HG02763 (cell line): ENCODE measurements around the gene FBXL20.
"Not testable (repeated sequence)": the region's sequence is repeated elsewhere in the genome, so short reads cannot be mapped to it uniquely, and the experiment has no call there.

Source experiments
- ATAC-seq: cut with Tn5 transposase; IDR thresholded peaks from one replicate; pipeline ENCODE4 v1.9.1; 2021; ENCODE audit warnings: mild to moderate bottlenecking, moderate library complexity; ENCODE audit not compliant: unreplicated experiment

FBXL20 gene

GRCh38 chr17:39334008-39334744 lies 67.2 kb downstream of the FBXL20 start:
- not testable (repeated sequence) for ATAC-seq

- no peak for ATAC-seq
Measured at GRCh38 chr17:39332092-39332491, 69.3 kb downstream of the FBXL20 start.

- no peak for ATAC-seq
Measured at GRCh38 chr17:39328815-39329214, 72.6 kb downstream of the FBXL20 start.

GRCh38 chr17:39327109-39327508 lies 74.3 kb downstream of the FBXL20 start:
- no peak for ATAC-seq

GRCh38 chr17:39325528-39326240 lies 75.7 kb downstream of the FBXL20 start:
- ATAC-seq: no peak

- ATAC-seq: no peak
Measured at GRCh38 chr17:39318636-39319035, 82.8 kb downstream of the FBXL20 start.

GRCh38 chr17:39306509-39307212 lies 94.8 kb downstream of the FBXL20 start:
- no peak for ATAC-seq

- ATAC-seq: no peak
Measured at GRCh38 chr17:39305978-39306377, 95.4 kb downstream of the FBXL20 start.

- no peak for ATAC-seq
Measured at GRCh38 chr17:39304188-39304587, 97.2 kb downstream of the FBXL20 start.

- no peak for ATAC-seq
Measured at GRCh38 chr17:39294060-39294459, 107.4 kb downstream of the FBXL20 start.

GRCh38 chr17:39292546-39292945 lies 108.9 kb downstream of the FBXL20 start:
- not testable (repeated sequence) for ATAC-seq

GRCh38 chr17:39286513-39286912 lies 114.9 kb downstream of the FBXL20 start:
- not testable (repeated sequence) for ATAC-seq

- no peak for ATAC-seq
Measured at GRCh38 chr17:39284685-39285084, 116.7 kb downstream of the FBXL20 start.

- ATAC-seq: no peak
Measured at GRCh38 chr17:39283896-39284295, 117.5 kb downstream of the FBXL20 start.

- ATAC-seq: no peak
Measured at GRCh38 chr17:39283098-39283497, 118.3 kb downstream of the FBXL20 start.

GRCh38 chr17:39281806-39282205 lies 119.6 kb downstream of the FBXL20 start:
- ATAC-seq: no peak

- ATAC-seq: not testable (repeated sequence)
Measured at GRCh38 chr17:39278246-39278645, 123.2 kb downstream of the FBXL20 start.

GRCh38 chr17:39277110-39277509 lies 124.3 kb downstream of the FBXL20 start:
- no peak for ATAC-seq

- no peak for ATAC-seq
Measured at GRCh38 chr17:39276113-39276512, 125.3 kb downstream of the FBXL20 start.

- no peak for ATAC-seq
Measured at GRCh38 chr17:39271546-39271945, 129.9 kb downstream of the FBXL20 start.

GRCh38 chr17:39270923-39271322 lies 130.5 kb downstream of the FBXL20 start:
- ATAC-seq: no peak

- ATAC-seq: no peak
Measured at GRCh38 chr17:39264119-39264518, 137.3 kb downstream of the FBXL20 start.
